GM12872 (cell line): Measurements from ENCODE around the gene CTAGE1.

Experiments
- TF ChIP-seq, protein P1 (sequence below): IDR thresholded peaks from 3 replicates; pipeline ENCODE4 v1.5.1; 2011; ENCODE audit warnings: low read depth, mild to moderate bottlenecking, low read length, moderate library complexity; ENCODE audit not compliant: insufficient read depth

Gene CTAGE1

DNA sequence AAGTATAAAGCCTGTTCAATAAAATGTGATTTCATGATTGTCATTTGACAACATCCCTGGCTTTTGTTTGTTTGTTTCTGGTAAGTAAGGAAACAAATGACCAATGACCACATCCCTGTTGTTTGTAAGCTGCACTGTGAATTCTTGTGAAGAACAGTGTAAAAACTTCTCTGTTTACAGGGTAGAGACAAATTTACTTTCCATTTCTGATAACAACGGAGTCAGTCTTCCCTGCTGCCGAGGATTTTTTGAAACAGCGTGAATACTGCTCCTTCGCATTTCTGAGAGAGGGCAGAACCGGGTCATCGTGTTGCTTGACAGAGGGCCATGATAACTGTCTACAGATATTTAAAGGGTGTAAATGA lies 38.4 kb upstream of the CTAGE1 start:
- TF ChIP-seq, protein P1, sequence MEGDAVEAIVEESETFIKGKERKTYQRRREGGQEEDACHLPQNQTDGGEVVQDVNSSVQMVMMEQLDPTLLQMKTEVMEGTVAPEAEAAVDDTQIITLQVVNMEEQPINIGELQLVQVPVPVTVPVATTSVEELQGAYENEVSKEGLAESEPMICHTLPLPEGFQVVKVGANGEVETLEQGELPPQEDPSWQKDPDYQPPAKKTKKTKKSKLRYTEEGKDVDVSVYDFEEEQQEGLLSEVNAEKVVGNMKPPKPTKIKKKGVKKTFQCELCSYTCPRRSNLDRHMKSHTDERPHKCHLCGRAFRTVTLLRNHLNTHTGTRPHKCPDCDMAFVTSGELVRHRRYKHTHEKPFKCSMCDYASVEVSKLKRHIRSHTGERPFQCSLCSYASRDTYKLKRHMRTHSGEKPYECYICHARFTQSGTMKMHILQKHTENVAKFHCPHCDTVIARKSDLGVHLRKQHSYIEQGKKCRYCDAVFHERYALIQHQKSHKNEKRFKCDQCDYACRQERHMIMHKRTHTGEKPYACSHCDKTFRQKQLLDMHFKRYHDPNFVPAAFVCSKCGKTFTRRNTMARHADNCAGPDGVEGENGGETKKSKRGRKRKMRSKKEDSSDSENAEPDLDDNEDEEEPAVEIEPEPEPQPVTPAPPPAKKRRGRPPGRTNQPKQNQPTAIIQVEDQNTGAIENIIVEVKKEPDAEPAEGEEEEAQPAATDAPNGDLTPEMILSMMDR = no peak

DNA sequence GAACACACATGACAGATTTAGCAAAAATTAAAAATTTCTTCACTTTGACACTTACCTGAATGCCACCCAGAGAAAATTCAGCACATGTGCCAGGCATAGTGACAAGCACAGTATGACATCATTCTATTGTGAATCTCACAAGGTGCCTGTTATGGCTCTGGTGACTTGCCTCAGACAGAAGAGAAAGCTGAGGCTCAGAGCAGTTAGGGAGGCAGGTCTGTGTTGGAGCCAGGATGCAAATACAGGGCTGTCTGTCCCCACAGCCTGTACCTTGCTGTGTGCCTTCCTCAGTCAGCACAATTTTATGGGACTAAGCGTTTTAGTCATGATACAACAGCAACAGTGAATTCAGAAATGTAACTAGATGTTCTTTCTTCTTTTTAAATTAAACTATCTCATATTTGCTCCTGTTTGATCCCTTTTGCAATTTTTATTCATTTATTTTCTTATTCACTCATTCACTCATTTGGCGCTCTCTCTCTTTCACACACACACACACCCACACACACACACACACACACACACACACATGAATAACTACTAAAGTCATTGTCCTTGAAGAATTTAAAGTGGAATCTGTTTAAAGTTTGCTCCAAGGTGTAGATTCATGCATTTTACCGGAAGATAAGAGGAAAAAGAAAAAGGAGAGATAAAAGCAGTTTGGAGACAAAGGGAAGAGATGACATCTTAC lies 37.9 kb upstream of the CTAGE1 start:
- TF ChIP-seq, protein P1 = no peak

DNA sequence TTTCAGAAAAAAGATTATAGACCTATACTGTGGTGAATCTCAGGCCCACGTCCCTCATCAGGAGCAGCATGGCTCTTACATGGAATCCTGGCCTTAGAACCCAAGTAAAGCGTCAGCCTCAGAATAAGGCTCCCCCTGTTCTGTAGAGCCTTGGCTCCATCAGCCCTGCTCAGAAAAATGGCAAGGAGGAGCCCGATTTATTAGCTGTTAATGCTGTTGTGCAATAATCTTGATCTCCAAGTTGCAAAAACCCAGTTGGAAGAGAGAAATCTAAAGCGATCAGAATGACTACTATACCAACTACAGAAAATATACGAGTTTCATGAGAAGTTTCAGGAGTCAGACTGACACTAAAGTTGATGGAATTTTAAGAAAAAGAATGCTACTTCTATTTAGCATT lies 35.6 kb upstream of the CTAGE1 start:
- TF ChIP-seq, protein P1 = no peak

DNA sequence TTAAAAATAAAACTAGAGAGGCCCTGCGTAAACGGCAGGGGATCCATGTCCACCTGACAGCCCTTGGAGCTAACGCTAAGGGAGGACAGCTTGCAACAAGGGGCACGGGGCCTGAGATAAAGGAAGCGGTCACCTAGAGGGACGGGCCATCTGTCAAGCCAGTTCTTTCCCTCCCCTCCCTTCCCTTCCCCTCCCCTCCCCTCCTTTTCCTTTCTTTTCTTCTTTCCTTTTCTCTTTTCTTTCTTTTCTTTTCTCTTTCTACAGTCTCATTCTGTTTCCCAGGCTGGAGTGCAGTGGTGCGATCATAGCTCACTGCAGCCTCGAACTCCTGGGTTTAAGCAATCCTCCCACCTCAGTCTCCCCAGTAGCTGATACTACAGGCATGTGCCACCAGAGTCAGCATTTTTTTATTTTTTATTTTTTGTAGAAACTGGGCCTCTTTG lies 34.5 kb upstream of the CTAGE1 start:
- TF ChIP-seq, protein P1 = no peak

DNA sequence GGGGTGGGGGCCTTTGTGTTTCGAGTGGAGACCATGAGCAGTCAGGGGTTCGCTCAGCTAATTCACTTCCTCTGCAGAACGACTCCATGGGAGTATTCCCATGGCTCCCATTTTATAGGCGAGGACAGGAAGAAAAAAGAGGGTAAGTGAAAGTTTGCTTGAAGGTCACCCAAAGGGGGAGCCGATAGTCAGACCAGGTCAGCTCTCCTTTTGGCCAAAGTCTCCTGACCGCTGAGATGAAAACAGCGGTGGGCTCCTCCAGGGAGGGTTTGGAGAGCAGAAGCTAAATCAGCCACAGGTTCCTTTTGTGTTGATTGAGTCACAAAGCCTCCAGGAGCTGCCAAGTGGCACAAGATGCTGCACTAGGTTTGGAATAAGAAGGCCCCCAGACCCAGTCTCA lies 34.1 kb upstream of the CTAGE1 start:
- TF ChIP-seq, protein P1 = no peak

DNA sequence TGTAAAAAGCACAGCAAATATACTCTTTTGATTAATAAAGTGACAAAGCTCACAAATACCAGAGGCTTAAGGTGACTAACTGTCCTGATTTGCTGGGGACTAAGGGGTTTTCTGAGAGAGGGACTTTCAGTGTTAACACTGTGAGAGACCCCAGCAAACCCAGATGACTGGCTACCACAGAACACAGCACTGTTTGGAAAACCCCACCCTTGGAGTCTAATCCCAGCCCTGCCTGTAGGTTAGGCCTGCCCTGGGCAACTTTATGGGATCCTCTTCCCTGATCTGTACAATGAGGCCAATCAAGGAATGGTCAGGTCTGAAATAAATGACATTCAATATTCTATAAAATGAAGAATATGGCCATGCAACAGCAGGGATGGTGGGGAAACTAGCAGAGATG lies 30.5 kb upstream of the CTAGE1 start:
- TF ChIP-seq, protein P1 = no peak

DNA sequence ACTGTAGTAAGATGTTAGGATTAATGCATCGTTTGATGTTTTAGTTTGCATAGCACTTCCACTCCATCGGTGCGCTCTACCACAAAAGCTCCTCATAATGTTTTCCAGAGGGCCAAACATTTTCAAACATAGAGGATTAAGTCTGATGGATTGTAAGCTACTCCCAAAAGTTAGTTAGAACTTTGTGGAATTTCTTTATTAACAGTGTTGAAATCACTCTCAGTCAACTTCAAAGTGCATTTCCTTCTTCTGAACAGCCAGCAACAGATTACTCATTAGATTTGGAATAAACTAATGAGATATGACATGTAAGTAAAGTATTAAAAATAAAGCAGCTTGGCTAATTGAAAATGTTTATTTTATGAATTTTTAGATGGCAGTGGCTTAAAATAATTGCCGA lies 30.1 kb upstream of the CTAGE1 start:
- TF ChIP-seq, protein P1 = no peak
